Kidney (tissue), 14 donors: ENCODE measurements around the gene GMPR2. TPM values are rescaled to one million over a fixed set of nuclear protein-coding genes. Genes with fewer than 3 reads are reported as not detected.

ENCODE experiments used
- DNase-seq, 5 donors: peaks; one replicate each; pipeline ENCODE4 v3.0.0-alpha.2; 2013 to 2020
- FAIRE-seq: peaks from 2 replicates; lab custom pipeline; 2012; peaks lifted over from hg19 to GRCh38; lab: Jason Lieb, UNC
- H3K27ac ChIP-seq, 2 donors: one replicate each; pipeline ENCODE4 v1.7.0; 2013; ENCODE audit warnings: low read depth in 2 of 2, low read length in 2 of 2, inconsistent platforms in 1 of 2
- H3K27me3 ChIP-seq: one replicate; pipeline ENCODE4 v1.7.1; 2013; ENCODE audit warnings: low read length, inconsistent platforms; ENCODE audit not compliant: control insufficient read depth, insufficient read depth
- H3K36me3 ChIP-seq, 3 donors: one replicate each; pipeline versions ENCODE4 v1.7.0 to v1.7.1; 2013; ENCODE audit warnings: low read length in 3 of 3, control low read depth in 1 of 3, inconsistent platforms in 1 of 3; ENCODE audit not compliant: insufficient read depth in 3 of 3, control insufficient read depth in 2 of 3
- H3K4me1 ChIP-seq, 3 donors: one replicate each; pipeline versions ENCODE4 v1.7.0 to v1.7.1; 2013; ENCODE audit warnings: low read length in 3 of 3, inconsistent platforms in 1 of 3, low read depth in 1 of 3; ENCODE audit not compliant: control insufficient read depth in 2 of 3, insufficient read depth in 2 of 3
- H3K4me3 ChIP-seq, 3 donors: one replicate each; pipeline versions ENCODE4 v1.7.0 to v1.8.1; 2013; ENCODE audit warnings: low read length in 3 of 3, control low read depth in 1 of 3, inconsistent platforms in 1 of 3
- H3K9ac ChIP-seq, 3 donors: one replicate each; pipeline versions ENCODE4 v1.7.0 to v1.7.1; 2013; ENCODE audit warnings: low read length in 3 of 3, control low read depth in 1 of 3, inconsistent platforms in 1 of 3
- H3K9me3 ChIP-seq, 3 donors: one replicate each; pipeline versions ENCODE4 v1.7.0 to v1.7.1; 2013; ENCODE audit warnings: low read length in 3 of 3, control low read depth in 1 of 3, inconsistent platforms in 1 of 3; ENCODE audit not compliant: control insufficient read depth in 2 of 3, insufficient read depth in 1 of 3
- CTCF ChIP-seq: IDR thresholded peaks from 3 replicates; pipeline ENCODE4 v1.5.1; 2012; ENCODE audit warnings: mild to moderate bottlenecking, moderate library complexity, borderline replicate concordance; ENCODE audit not compliant: insufficient read depth; ENCODE audit errors: extremely low read depth
- intact Hi-C: fragments of 100-400 bp; cut with DNase I; formaldehyde crosslinking; loops from one replicate; pipeline ENCODE4 v1.11.1; 2022
- polyA plus RNA-seq: library from polyadenylated mRNA; stranded (reverse); fragments of 350-450 nt; fragmentation: Illumina TruSeq; extraction: RNeasy Lipid Tissue Mini Kit (QIAGEN cat#74804); gene quantifications from one replicate; pipeline ENCODE4 v1.2.3, GENCODE V29; 2014; ENCODE audit warnings: low read depth, low replicate concordance; ENCODE audit not compliant: insufficient read depth
- total RNA-seq: library from RNA; stranded (reverse); fragmentation: NEBNext Ultra II Directional; extraction: Animal tissue kit (Norgen Biotek cat#: 25700); gene quantifications from one replicate; pipeline ENCODE4 v1.2.1, GENCODE V29; 2021
- donor health status: control.
- donor health status: control.
- donor health status: control.
- donor health status: control.
- donor health status: control.
- donor health status: DM: yes; HTN: yes; CAD: no.
- donor health status: Normal renal cell carcinoma (clear cell type).

The GMPR2 gene
- total and polyA plus RNA-seq, 2 donors from 2014 or later = 75.0 to 92.5 TPM

GRCh38 chr14:24238527-24239037 lies 5.9 kb downstream of the GMPR2 start:
- intact Hi-C loops = no loop called here
- TF ChIP-seq CTCF = no peak
- no peak overlapping the region for H3K4me3 ChIP-seq
- FAIRE-seq (no peak), DNase-seq (no peak)
- no peak overlapping the region for H3K27ac ChIP-seq
- H3K9ac ChIP-seq = no peak overlapping the region
- H3K36me3 ChIP-seq = peaks cover 8 to 49% (median 42%) of the 10 kb centered on the region in 3 donors
- H3K4me1 ChIP-seq = peaks cover 0 to 33% (median 20%) of the 10 kb centered on the region in 3 donors
- H3K9me3 ChIP-seq = no peaks in the 10 kb centered on the region
- no peaks in the 10 kb centered on the region for H3K27me3 ChIP-seq

GRCh38 chr14:24240110-24240918 lies 7.6 kb downstream of the GMPR2 start:
- no peak for FAIRE-seq
- intact Hi-C loops = no loop called here
- TF ChIP-seq CTCF = no peak
- peaks cover 8 to 49% (median 39%) of the 10 kb centered on the region in 3 donors for H3K36me3 ChIP-seq
- H3K9me3 ChIP-seq = no peaks in the 10 kb centered on the region
- H3K27me3 ChIP-seq = no peaks in the 10 kb centered on the region
- DNase-seq = no peak
- no peak overlapping the region for H3K27ac ChIP-seq
- no peak overlapping the region for H3K9ac ChIP-seq
- H3K4me1 ChIP-seq = peaks cover 0 to 27% (median 19%) of the 10 kb centered on the region in 3 donors
- no peak overlapping the region for H3K4me3 ChIP-seq

GRCh38 chr14:24241829-24242443 lies 9.2 kb downstream of the GMPR2 start:
- intact Hi-C loops = no loop called here
- Histone ChIP-seq H3K27ac (peak overlapping the region; percentile 100), H3K4me3 (peak overlapping the region; percentile 76 to 91 (median 88)), H3K36me3 (peaks cover 0 to 36% (median 32%) of the 10 kb centered on the region in 3 donors), H3K4me1 (peaks cover 0 to 27% (median 19%) of the 10 kb centered on the region in 3 donors), H3K27me3 (no peaks in the 10 kb centered on the region), H3K9ac (peak overlapping the region; percentile 82 to 96 (median 94)), H3K9me3 (no peaks in the 10 kb centered on the region)
- TF ChIP-seq CTCF = peak; percentile 69
- FAIRE-seq = no peak
- peak in 3 of 5 donors; percentile 97 to 98 (median 97) for DNase-seq
